Retinal pigment epithelial cell (primary cell): ENCODE results near the gene TMEM204.
A peak's percentile ranks its signal among the peaks of the same experiment; 100 is the strongest.

Source experiments
- DNase-seq: peaks from one replicate; pipeline ENCODE4 v3.0.0-alpha.2; 2010; ENCODE audit warnings: low read depth
- H3K4me3 ChIP-seq: 2 replicates; pipeline ENCODE4 v1.5.1; 2011; ENCODE audit warnings: mild to moderate bottlenecking, low read length, control low read depth, moderate library complexity
- CTCF ChIP-seq: conservative IDR thresholded peaks from 2 replicates; pipeline ENCODE4 v1.5.1; 2011; ENCODE audit warnings: low read depth, low read length, control low read depth, inconsistent platforms

TMEM204 gene

GRCh38 chr16:1536601-1537000, 3.1 kb downstream of the TMEM204 start:
- no peak for DNase-seq
- H3K4me3 ChIP-seq, result no peak overlapping the region
- no peak for TF ChIP-seq CTCF

- no peak for TF ChIP-seq CTCF
- no peak for DNase-seq
- no peak overlapping the region for H3K4me3 ChIP-seq
Measured at GRCh38 chr16:1537138-1537577, 3.7 kb downstream of the TMEM204 start.

- TF ChIP-seq CTCF, result no peak
- no peak overlapping the region for H3K4me3 ChIP-seq
- no peak for DNase-seq
Measured at GRCh38 chr16:1537763-1538289, 4.4 kb downstream of the TMEM204 start.

DNA sequence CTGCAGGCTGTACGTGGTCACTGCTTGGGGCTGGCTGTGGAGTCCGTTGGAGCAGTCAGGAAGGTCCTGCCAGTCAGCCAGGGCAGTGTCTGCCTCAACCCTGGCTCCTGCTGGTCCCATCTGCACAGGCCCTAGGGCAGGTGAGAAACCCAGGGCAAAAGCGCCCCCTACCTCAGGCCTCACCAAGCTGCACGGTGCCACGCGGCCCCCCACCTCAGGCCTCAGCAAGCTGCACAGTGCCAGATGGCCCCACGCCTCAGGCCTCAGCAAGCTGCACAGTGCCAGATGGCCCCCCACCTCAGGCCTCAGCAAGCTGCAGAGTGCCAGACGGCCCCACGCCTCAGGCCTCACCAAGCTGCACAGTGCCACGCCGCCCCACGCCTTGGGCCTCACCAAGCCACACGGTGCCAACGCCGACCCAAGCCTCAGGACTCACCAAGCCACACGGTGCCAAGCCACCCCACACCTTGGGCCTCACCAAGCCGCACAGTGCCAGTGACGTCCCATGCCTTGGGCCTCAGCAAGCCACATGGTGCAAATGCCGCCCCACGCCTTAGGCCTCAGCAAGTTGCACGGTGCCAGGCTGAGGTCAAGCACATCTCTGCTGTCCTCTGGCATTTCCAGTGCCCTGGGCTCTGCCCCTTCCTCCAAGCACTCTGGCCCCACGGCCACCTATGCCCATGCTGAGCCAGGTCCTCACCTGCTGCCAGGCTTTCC, 5.5 kb downstream of the TMEM204 start:
- peak; percentile 11 for TF ChIP-seq CTCF
- DNase-seq, result no peak
- no peak overlapping the region for H3K4me3 ChIP-seq

DNA sequence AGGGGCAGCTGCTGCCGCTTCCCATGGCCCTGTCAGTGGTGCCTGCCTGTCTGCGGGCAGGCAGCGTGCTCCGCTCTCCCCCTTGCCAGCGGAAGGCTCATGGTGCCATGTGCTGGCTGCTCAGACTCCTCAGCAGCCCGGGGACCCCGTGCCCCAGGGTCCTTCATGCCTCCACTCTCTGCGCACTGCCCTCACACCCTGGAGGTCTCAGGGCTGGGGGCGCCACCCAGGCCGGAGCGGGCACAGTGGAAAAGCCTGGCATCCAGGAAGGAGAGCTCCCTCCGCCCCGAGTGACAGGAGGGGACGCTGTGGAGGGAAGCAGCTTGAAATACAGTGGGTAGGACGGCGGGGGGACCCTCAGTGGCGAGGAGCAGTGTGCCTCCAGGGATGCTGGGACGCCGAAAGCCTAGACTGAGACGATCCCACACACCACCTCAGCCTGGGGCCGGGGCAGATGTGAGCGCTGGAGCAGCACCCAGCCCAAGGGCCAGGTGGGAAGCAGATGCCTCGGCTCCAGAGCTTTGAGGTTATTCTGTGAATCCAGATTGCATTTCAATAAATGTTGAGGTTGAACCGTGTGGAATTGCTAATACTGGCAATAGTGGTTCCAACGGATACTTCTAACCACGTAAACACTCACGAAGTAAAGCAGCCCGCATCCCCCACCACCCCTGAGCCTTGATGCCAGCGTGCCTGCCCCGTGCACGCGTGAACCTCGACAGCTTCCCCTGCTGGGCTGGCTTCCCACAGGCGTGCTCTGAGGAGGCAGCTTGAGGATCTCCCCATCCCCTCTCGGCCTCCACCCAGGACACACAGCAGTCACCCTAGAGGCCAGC, 6.5 kb downstream of the TMEM204 start:
- no peak for TF ChIP-seq CTCF
- H3K4me3 ChIP-seq, result no peak overlapping the region
- no peak for DNase-seq

- no peak for DNase-seq
- H3K4me3 ChIP-seq, result no peak overlapping the region
- no peak for TF ChIP-seq CTCF
Measured at GRCh38 chr16:1540556-1540855, 7.0 kb downstream of the TMEM204 start.
